ENCODE measurements around the gene SNRNP48.

DNA sequence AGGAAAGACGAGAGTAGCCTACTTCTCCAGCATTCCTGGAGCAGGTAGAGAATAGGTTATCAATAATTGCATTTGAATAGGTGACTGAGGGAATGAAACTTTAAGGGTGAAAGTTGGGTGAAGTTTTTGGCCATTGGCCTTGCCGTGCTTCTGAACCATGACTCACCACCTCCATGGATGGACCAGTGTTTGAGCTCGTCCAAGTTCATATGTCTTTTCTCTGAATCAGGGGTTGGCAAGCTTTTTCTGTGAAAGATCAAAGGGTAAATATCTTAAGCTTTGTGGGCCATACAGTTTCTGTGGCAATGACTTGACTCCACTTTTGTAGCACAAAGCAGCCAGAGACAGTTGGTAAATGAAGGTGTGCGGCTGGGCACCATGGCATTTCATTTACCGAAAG lies 31.8 kb downstream of the SNRNP48 start:
- TF ChIP-seq, protein P1, sequence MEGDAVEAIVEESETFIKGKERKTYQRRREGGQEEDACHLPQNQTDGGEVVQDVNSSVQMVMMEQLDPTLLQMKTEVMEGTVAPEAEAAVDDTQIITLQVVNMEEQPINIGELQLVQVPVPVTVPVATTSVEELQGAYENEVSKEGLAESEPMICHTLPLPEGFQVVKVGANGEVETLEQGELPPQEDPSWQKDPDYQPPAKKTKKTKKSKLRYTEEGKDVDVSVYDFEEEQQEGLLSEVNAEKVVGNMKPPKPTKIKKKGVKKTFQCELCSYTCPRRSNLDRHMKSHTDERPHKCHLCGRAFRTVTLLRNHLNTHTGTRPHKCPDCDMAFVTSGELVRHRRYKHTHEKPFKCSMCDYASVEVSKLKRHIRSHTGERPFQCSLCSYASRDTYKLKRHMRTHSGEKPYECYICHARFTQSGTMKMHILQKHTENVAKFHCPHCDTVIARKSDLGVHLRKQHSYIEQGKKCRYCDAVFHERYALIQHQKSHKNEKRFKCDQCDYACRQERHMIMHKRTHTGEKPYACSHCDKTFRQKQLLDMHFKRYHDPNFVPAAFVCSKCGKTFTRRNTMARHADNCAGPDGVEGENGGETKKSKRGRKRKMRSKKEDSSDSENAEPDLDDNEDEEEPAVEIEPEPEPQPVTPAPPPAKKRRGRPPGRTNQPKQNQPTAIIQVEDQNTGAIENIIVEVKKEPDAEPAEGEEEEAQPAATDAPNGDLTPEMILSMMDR (IDR thresholded peaks at IDR 0.05) = no peak
- TF ChIP-seq POLR2A (IDR thresholded peaks at IDR 0.05) = no peak

Measured in thyroid gland (tissue), 4 donors.